ENCODE results near the gene TMEM63C.

Gene TMEM63C

GRCh38 chr14:77253333-77254190, 72.0 kb downstream of the TMEM63C start:
- DNase-seq (ENCODE audit: extremely low spot score) = no peak
- POLR2A ChIA-PET = no interaction called here
- CTCF ChIA-PET = interaction anchor here (0.6 kb wide), 1 partner anchor 63 kb away, joined by 4 read pairs; no protein-coding TSS in a partner anchor
- TF ChIP-seq BHLHE40 (IDR thresholded peaks at IDR 0.05; ENCODE audit: borderline replicate concordance) (no peak), FOXA1 (IDR thresholded peaks at IDR 0.05) (no peak), SUZ12 (IDR thresholded peaks at IDR 0.05) (no peak), ZNF384 (IDR thresholded peaks at IDR 0.05) (no peak), SP1 (IDR thresholded peaks at IDR 0.05) (no peak), FOXK2 (IDR thresholded peaks at IDR 0.05) (no peak), CTBP1 (IDR thresholded peaks at IDR 0.05; ENCODE audit: borderline replicate concordance) (no peak), NFRKB (IDR thresholded peaks at IDR 0.05) (no peak), ELF4 (IDR thresholded peaks at IDR 0.05) (no peak), TARDBP (IDR thresholded peaks at IDR 0.05) (no peak), HDGF (IDR thresholded peaks at IDR 0.05; ENCODE audit: borderline replicate concordance) (no peak), ARNT (IDR thresholded peaks at IDR 0.05) (no peak), FOXM1 (IDR thresholded peaks at IDR 0.05; ENCODE audit: borderline replicate concordance) (no peak)

- CTCF ChIA-PET = no interaction called here
- DNase-seq (ENCODE audit: extremely low spot score) = no peak
- POLR2A ChIA-PET = no interaction called here
- TF ChIP-seq SP1 (IDR thresholded peaks at IDR 0.05) (no peak), FOXA1 (IDR thresholded peaks at IDR 0.05) (no peak), ZNF384 (IDR thresholded peaks at IDR 0.05) (no peak), LEF1 (IDR thresholded peaks at IDR 0.05; ENCODE audit: borderline replicate concordance) (no peak), L3MBTL2 (conservative IDR thresholded peaks at IDR 0.05) (no peak), CTBP1 (IDR thresholded peaks at IDR 0.05; ENCODE audit: borderline replicate concordance) (no peak), BHLHE40 (IDR thresholded peaks at IDR 0.05; ENCODE audit: borderline replicate concordance) (no peak), ELF4 (IDR thresholded peaks at IDR 0.05) (no peak), SUZ12 (IDR thresholded peaks at IDR 0.05) (no peak), ARNT (IDR thresholded peaks at IDR 0.05) (no peak), PKNOX1 (IDR thresholded peaks at IDR 0.05) (no peak), FOXM1 (IDR thresholded peaks at IDR 0.05; ENCODE audit: borderline replicate concordance) (no peak), HDGF (IDR thresholded peaks at IDR 0.05; ENCODE audit: borderline replicate concordance) (no peak), FOXK2 (IDR thresholded peaks at IDR 0.05) (no peak), TARDBP (IDR thresholded peaks at IDR 0.05) (no peak), NFRKB (IDR thresholded peaks at IDR 0.05) (no peak)
These were observed 75.1 kb downstream of the TMEM63C start for GRCh38 chr14:77256694-77257093.

- no peak for DNase-seq (ENCODE audit: extremely low spot score)
- CTCF ChIA-PET = no interaction called here
- TF ChIP-seq SP1 (IDR thresholded peaks at IDR 0.05) = no peak
- no peak for TF ChIP-seq ZNF384 (IDR thresholded peaks at IDR 0.05)
- TF ChIP-seq FOXM1 (IDR thresholded peaks at IDR 0.05; ENCODE audit: borderline replicate concordance) = no peak
- no peak for TF ChIP-seq FOXK2 (IDR thresholded peaks at IDR 0.05)
- TF ChIP-seq TARDBP (IDR thresholded peaks at IDR 0.05) = no peak
- POLR2A ChIA-PET = no interaction called here
These were observed 76.1 kb downstream of the TMEM63C start for GRCh38 chr14:77257700-77258099.

- ChIA-PET CTCF (interaction anchor here (0.8 kb wide), 1 partner anchor 107 kb away, joined by 3 read pairs; no protein-coding TSS in a partner anchor), POLR2A (no interaction called here)
- no peak for DNase-seq (ENCODE audit: extremely low spot score)
- TF ChIP-seq ARNT (IDR thresholded peaks at IDR 0.05) (no peak), BHLHE40 (IDR thresholded peaks at IDR 0.05; ENCODE audit: borderline replicate concordance) (no peak), CTBP1 (IDR thresholded peaks at IDR 0.05; ENCODE audit: borderline replicate concordance) (no peak), PKNOX1 (IDR thresholded peaks at IDR 0.05) (no peak), NFRKB (IDR thresholded peaks at IDR 0.05) (no peak), HDGF (IDR thresholded peaks at IDR 0.05; ENCODE audit: borderline replicate concordance) (no peak), LEF1 (IDR thresholded peaks at IDR 0.05; ENCODE audit: borderline replicate concordance) (no peak), FOXK2 (IDR thresholded peaks at IDR 0.05) (no peak), ZNF384 (IDR thresholded peaks at IDR 0.05) (no peak), FOXM1 (IDR thresholded peaks at IDR 0.05; ENCODE audit: borderline replicate concordance) (no peak), FOXA1 (IDR thresholded peaks at IDR 0.05) (no peak), ELF4 (IDR thresholded peaks at IDR 0.05) (no peak), SP1 (IDR thresholded peaks at IDR 0.05) (no peak), L3MBTL2 (conservative IDR thresholded peaks at IDR 0.05) (no peak)
These were observed 77.0 kb downstream of the TMEM63C start for GRCh38 chr14:77258566-77258965.

GRCh38 chr14:77259025-77259715, 77.6 kb downstream of the TMEM63C start:
- ChIA-PET CTCF (no interaction called here), POLR2A (no interaction called here)
- TF ChIP-seq FOXM1 (IDR thresholded peaks at IDR 0.05; ENCODE audit: borderline replicate concordance) = no peak
- no peak for TF ChIP-seq ZNF384 (IDR thresholded peaks at IDR 0.05)
- no peak for DNase-seq (ENCODE audit: extremely low spot score)

GRCh38 chr14:77260199-77260598, 78.6 kb downstream of the TMEM63C start:
- no peak for DNase-seq (ENCODE audit: extremely low spot score)
- POLR2A ChIA-PET = no interaction called here
- TF ChIP-seq BHLHE40 (IDR thresholded peaks at IDR 0.05; ENCODE audit: borderline replicate concordance) (no peak), ZNF384 (IDR thresholded peaks at IDR 0.05) (no peak), TARDBP (IDR thresholded peaks at IDR 0.05) (no peak), HDGF (IDR thresholded peaks at IDR 0.05; ENCODE audit: borderline replicate concordance) (no peak), CTBP1 (IDR thresholded peaks at IDR 0.05; ENCODE audit: borderline replicate concordance) (no peak), SUZ12 (IDR thresholded peaks at IDR 0.05) (no peak), SP1 (IDR thresholded peaks at IDR 0.05) (no peak), ELF4 (IDR thresholded peaks at IDR 0.05) (no peak), FOXA1 (IDR thresholded peaks at IDR 0.05) (no peak), LEF1 (IDR thresholded peaks at IDR 0.05; ENCODE audit: borderline replicate concordance) (no peak), FOXM1 (IDR thresholded peaks at IDR 0.05; ENCODE audit: borderline replicate concordance) (no peak), FOXK2 (IDR thresholded peaks at IDR 0.05) (no peak), ARNT (IDR thresholded peaks at IDR 0.05) (no peak), L3MBTL2 (conservative IDR thresholded peaks at IDR 0.05) (no peak), PKNOX1 (IDR thresholded peaks at IDR 0.05) (no peak), NFRKB (IDR thresholded peaks at IDR 0.05) (no peak)
- CTCF ChIA-PET = no interaction called here
